ENCODE data around the gene SCAMP4.
"Not testable (repeated sequence)": the region's sequence is repeated elsewhere in the genome, so short reads cannot be mapped to it uniquely, and the experiment has no call there.

Gene SCAMP4

DNA sequence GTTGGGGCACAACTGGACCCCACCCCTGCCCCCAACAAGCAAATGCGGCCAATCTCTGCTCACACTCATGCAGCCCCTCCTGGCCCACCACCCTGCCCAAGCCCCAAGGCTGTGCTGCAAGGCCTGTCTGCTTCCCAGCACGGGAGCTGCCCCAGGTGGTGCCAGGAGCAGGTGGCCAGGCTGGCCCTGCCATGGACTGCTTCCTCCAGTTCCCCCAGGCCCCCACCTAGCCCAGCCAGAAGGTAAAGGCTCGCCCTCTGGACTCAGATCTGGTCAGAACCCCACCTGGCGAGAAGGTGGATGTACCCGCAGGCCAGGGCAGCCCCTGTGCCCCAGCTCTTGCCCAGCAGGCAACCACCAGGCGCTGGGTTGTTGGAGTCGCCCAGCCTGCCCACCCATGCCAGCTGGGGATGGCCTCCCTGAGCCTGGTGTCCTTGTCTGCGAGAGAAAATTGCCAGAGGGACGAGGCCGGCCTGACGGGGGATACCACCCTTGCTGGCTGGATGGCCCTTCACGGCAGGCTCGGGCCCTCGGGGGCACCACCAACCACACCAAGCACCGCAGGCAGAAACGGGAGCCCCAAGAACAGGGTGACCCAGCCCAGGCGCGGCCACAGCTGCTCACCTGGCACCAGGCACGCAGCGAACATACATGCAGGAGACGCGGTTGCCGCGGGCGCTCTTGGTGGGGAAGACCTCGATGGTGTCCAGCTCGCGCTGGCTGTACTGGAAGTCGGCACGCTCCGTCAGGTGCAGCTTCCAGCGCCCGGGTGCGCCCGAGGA is 24.4 kb upstream of the SCAMP4 start:
- Histone ChIP-seq H3K79me2 (ENCODE audit: insufficient read depth, low read length) (peaks cover 52% of the 10 kb centered on the region), H2AFZ (ENCODE audit: low read depth, low read length) (no peak overlapping the region), H3K9ac (ENCODE audit: low read depth, low read length) (no peak overlapping the region), H3K9me3 (ENCODE audit: insufficient read depth, low read length, severe bottlenecking) (no peaks in the 10 kb centered on the region), H3K27ac (ENCODE audit: low read length) (no peak overlapping the region; the same call in 1 of the 2 replicates), H3K4me1 (ENCODE audit: insufficient read depth, low read length) (peaks cover 48% of the 10 kb centered on the region), H3K36me3 (ENCODE audit: insufficient read depth, low read length) (peaks cover 20% of the 10 kb centered on the region), H3K4me2 (ENCODE audit: insufficient read depth, low read length) (no peak overlapping the region; the same call in 1 of the 2 replicates), H3K4me3 (ENCODE audit: low read depth in 1 of 2, low read length in 2 of 2) (no peak overlapping the region), H4K20me1 (ENCODE audit: insufficient read depth, low read length) (peaks cover 46% of the 10 kb centered on the region), H3K27me3 (ENCODE audit: insufficient read depth, low read length, poor library complexity) (no peaks in the 10 kb centered on the region)
- ATAC-seq (ENCODE audit: insufficient read depth, low read depth) (no peak), DNase-seq (no peak)
- no peak for TF ChIP-seq EZH2 (IDR thresholded peaks at IDR 0.05; ENCODE audit: borderline replicate concordance, low read depth, low read length, severe bottlenecking)
- TF ChIP-seq, protein P1, sequence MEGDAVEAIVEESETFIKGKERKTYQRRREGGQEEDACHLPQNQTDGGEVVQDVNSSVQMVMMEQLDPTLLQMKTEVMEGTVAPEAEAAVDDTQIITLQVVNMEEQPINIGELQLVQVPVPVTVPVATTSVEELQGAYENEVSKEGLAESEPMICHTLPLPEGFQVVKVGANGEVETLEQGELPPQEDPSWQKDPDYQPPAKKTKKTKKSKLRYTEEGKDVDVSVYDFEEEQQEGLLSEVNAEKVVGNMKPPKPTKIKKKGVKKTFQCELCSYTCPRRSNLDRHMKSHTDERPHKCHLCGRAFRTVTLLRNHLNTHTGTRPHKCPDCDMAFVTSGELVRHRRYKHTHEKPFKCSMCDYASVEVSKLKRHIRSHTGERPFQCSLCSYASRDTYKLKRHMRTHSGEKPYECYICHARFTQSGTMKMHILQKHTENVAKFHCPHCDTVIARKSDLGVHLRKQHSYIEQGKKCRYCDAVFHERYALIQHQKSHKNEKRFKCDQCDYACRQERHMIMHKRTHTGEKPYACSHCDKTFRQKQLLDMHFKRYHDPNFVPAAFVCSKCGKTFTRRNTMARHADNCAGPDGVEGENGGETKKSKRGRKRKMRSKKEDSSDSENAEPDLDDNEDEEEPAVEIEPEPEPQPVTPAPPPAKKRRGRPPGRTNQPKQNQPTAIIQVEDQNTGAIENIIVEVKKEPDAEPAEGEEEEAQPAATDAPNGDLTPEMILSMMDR (IDR thresholded peaks at IDR 0.05; ENCODE audit: borderline replicate concordance, extremely low read depth, low read length, poor library complexity, severe bottlenecking): no peak

- H2AFZ ChIP-seq (ENCODE audit: low read depth, low read length); H3K9ac ChIP-seq (ENCODE audit: low read depth, low read length); DNase-seq; H3K9me3 ChIP-seq (ENCODE audit: insufficient read depth, low read length, severe bottlenecking); H3K4me3 ChIP-seq (ENCODE audit: low read depth in 1 of 2, low read length in 2 of 2); ATAC-seq (ENCODE audit: insufficient read depth, low read depth); H3K27me3 ChIP-seq (ENCODE audit: insufficient read depth, low read length, poor library complexity); H3K27ac ChIP-seq (ENCODE audit: low read length): not testable (repeated sequence)
- H3K4me1 ChIP-seq (ENCODE audit: insufficient read depth, low read length): peaks cover 45% of the 10 kb centered on the region
- peaks cover 46% of the 10 kb centered on the region for H4K20me1 ChIP-seq (ENCODE audit: insufficient read depth, low read length)
- H3K79me2 ChIP-seq (ENCODE audit: insufficient read depth, low read length): peaks cover 48% of the 10 kb centered on the region
- peaks cover 19% of the 10 kb centered on the region for H3K36me3 ChIP-seq (ENCODE audit: insufficient read depth, low read length)
- H3K4me2 ChIP-seq (ENCODE audit: insufficient read depth, low read length): peak overlapping the region; percentile 2
Observed at GRCh38 chr19:1881393-1882088, 23.7 kb upstream of the SCAMP4 start.

- Histone ChIP-seq H2AFZ (ENCODE audit: low read depth, low read length) (no peak overlapping the region), H3K9me3 (ENCODE audit: insufficient read depth, low read length, severe bottlenecking) (no peaks in the 10 kb centered on the region), H3K27ac (ENCODE audit: low read length) (0 out of 2 replicates have a peak overlapping the region, but pooled peaks have one; percentile 18), H3K9ac (ENCODE audit: low read depth, low read length) (no peak overlapping the region), H3K36me3 (ENCODE audit: insufficient read depth, low read length) (peaks cover 19% of the 10 kb centered on the region), H3K79me2 (ENCODE audit: insufficient read depth, low read length) (peaks cover 48% of the 10 kb centered on the region), H4K20me1 (ENCODE audit: insufficient read depth, low read length) (peaks cover 46% of the 10 kb centered on the region), H3K27me3 (ENCODE audit: insufficient read depth, low read length, poor library complexity) (no peaks in the 10 kb centered on the region), H3K4me3 (ENCODE audit: low read depth in 1 of 2, low read length in 2 of 2) (0 out of 4 replicates have a peak overlapping the region, but pooled peaks of 1 of the 2 experiments have one; percentile 70), H3K4me2 (ENCODE audit: insufficient read depth, low read length) (peak overlapping the region; percentile 94), H3K4me1 (ENCODE audit: insufficient read depth, low read length) (peaks cover 43% of the 10 kb centered on the region)
- ATAC-seq (ENCODE audit: insufficient read depth, low read depth) (no peak), DNase-seq (no peak)
- TF ChIP-seq, protein P1 (IDR thresholded peaks at IDR 0.05; ENCODE audit: borderline replicate concordance, extremely low read depth, low read length, poor library complexity, severe bottlenecking): no peak
- TF ChIP-seq EZH2 (IDR thresholded peaks at IDR 0.05; ENCODE audit: borderline replicate concordance, low read depth, low read length, severe bottlenecking): no peak
Observed at GRCh38 chr19:1882089-1882785, 23.0 kb upstream of the SCAMP4 start.

Measured in DND-41 (cell line).